IMR-90 (cell line): ENCODE data around the gene STIM1. TPM values are rescaled to one million over a fixed set of nuclear protein-coding genes. Genes with fewer than 3 reads are reported as not detected.

ENCODE experiments used
- ATAC-seq: fragments of 200-7000 bp; cut with Tn5 transposase; 2 replicates; pipeline ENCODE4 v1.9.1; 2020; ENCODE audit warnings: low read depth, mild to moderate bottlenecking, moderate library complexity
- BruUV-seq: library from RNA; stranded (reverse); fragments of 400-500 nt; replicated peaks from 2 replicates; lab custom pipeline; 2021; lab: Mats Ljungman, UMichigan
- CTCF ChIA-PET: fragments of 300-600 bp; formaldehyde crosslinking; extraction: SDS; loops from one replicate; lab custom pipeline; 2021; ENCODE audit warnings: antibody characterized with exemption; lab: Yijun Ruan, JAX
- POLR2A ChIA-PET: fragments of 300-600 bp; sonication (Branson Sonifier 250); formaldehyde crosslinking; loops from one replicate; lab custom pipeline; 2022; ENCODE audit warnings: antibody characterized with exemption; ENCODE audit not compliant: unreplicated experiment; lab: Charles Lee
- DNase-seq: peaks from one replicate; pipeline ENCODE4 v3.0.0; 2013
- H2AFZ ChIP-seq: replicated peaks from 2 replicates; pipeline ENCODE3; 2013; ENCODE audit warnings: low read length, mild to moderate bottlenecking; ENCODE audit not compliant: poor library complexity
- H2AK5ac ChIP-seq: 2 replicates; pipeline ENCODE4 v1.6.1; 2013; ENCODE audit warnings: low read depth, low read length, inconsistent platforms
- H2AK9ac ChIP-seq: replicated peaks from 2 replicates; pipeline ENCODE3; 2013; ENCODE audit warnings: mild to moderate bottlenecking, low read depth, low read length, moderate library complexity; ENCODE audit not compliant: poor library complexity
- H2BK120ac ChIP-seq: 2 replicates; pipeline ENCODE4 v1.6.1; 2013; ENCODE audit warnings: low read depth, low read length, inconsistent platforms
- H2BK15ac ChIP-seq: 3 replicates; pipeline ENCODE4 v1.6.1; 2013; ENCODE audit warnings: low read depth, low read length, inconsistent platforms
- H2BK20ac ChIP-seq: 2 replicates; pipeline ENCODE4 v1.6.1; 2013; ENCODE audit warnings: low read depth, mild to moderate bottlenecking, inconsistent platforms, low read length, moderate library complexity
- H2BK5ac ChIP-seq: 2 replicates; pipeline ENCODE4 v1.6.1; 2013; ENCODE audit warnings: mild to moderate bottlenecking, low read depth, low read length, inconsistent platforms; ENCODE audit not compliant: poor library complexity, severe bottlenecking
- H3K14ac ChIP-seq: replicated peaks from 2 replicates; pipeline ENCODE4 v1.6.1; 2013; ENCODE audit warnings: low read depth, low read length, inconsistent platforms
- H3K18ac ChIP-seq: 2 replicates; pipeline ENCODE4 v1.6.1; 2013; ENCODE audit warnings: low read depth, low read length, control low read depth
- H3K23ac ChIP-seq: 2 replicates; pipeline ENCODE4 v1.6.1; 2013; ENCODE audit warnings: low read depth, low read length, inconsistent platforms
- H3K27ac ChIP-seq: 2 replicates; pipeline ENCODE4 v1.5.1; 2013; ENCODE audit warnings: mild to moderate bottlenecking, control low read depth, low read length; ENCODE audit not compliant: insufficient read depth
- H3K27me3 ChIP-seq: 2 replicates; pipeline ENCODE4 v1.6.1; 2013; ENCODE audit warnings: low read length; ENCODE audit not compliant: control insufficient read depth, insufficient read depth
- H3K36me3 ChIP-seq: 2 replicates; pipeline ENCODE4 v1.6.1; 2013; ENCODE audit warnings: low read length, mixed read lengths; ENCODE audit not compliant: control insufficient read depth, insufficient read depth
- H3K4ac ChIP-seq: 2 replicates; pipeline ENCODE4 v1.6.1; 2013; ENCODE audit warnings: low read depth, low read length, inconsistent platforms
- H3K4me1 ChIP-seq: 2 replicates; pipeline ENCODE4 v1.6.1; 2013; ENCODE audit warnings: low read length, mixed read lengths; ENCODE audit not compliant: control insufficient read depth, insufficient read depth
- H3K4me2 ChIP-seq: 2 replicates; pipeline ENCODE4 v1.6.1; 2013; ENCODE audit warnings: low read depth, mild to moderate bottlenecking, control low read depth, low read length, moderate library complexity
- H3K4me3 ChIP-seq: 2 replicates; pipeline ENCODE4 v1.5.1; 2013; ENCODE audit warnings: low read depth, mild to moderate bottlenecking, control low read depth, low read length, moderate library complexity; ENCODE audit not compliant: insufficient read depth
- H3K56ac ChIP-seq: 2 replicates; pipeline ENCODE4 v1.6.1; 2013; ENCODE audit warnings: low read length, inconsistent platforms; ENCODE audit not compliant: insufficient read depth; ENCODE audit errors: extremely low read depth
- H3K79me1 ChIP-seq, 2 experiments: 2 replicates each; pipeline ENCODE4 v1.6.1; 2013; ENCODE audit warnings: low read length in 2 of 2, inconsistent platforms in 1 of 2, low read depth in 1 of 2
- H3K9ac ChIP-seq: 2 replicates; pipeline ENCODE4 v1.6.1; 2013; ENCODE audit warnings: low read depth, low read length, control low read depth
- H3K9me1 ChIP-seq: 2 replicates; pipeline ENCODE4 v1.6.1; 2013; ENCODE audit warnings: low read length, inconsistent platforms; ENCODE audit not compliant: insufficient read depth
- H3K9me3 ChIP-seq: 2 replicates; pipeline ENCODE4 v1.6.1; 2013; ENCODE audit warnings: low read length; ENCODE audit not compliant: control insufficient read depth, insufficient read depth
- H4K20me1 ChIP-seq: 2 replicates; pipeline ENCODE4 v1.6.1; 2013; ENCODE audit warnings: low read length, inconsistent platforms; ENCODE audit not compliant: insufficient read depth
- H4K5ac ChIP-seq: 2 replicates; pipeline ENCODE4 v1.6.1; 2013; ENCODE audit warnings: mild to moderate bottlenecking, low read depth, low read length, control low read depth
- H4K8ac ChIP-seq, 2 experiments: 2 replicates each; pipeline ENCODE4 v1.6.1; 2013; ENCODE audit warnings: low read depth in 2 of 2, low read length in 2 of 2, control low read depth in 1 of 2, inconsistent platforms in 1 of 2
- H4K91ac ChIP-seq: 2 replicates; pipeline ENCODE4 v1.6.1; 2013; ENCODE audit warnings: low read depth, low read length, inconsistent platforms; ENCODE audit not compliant: insufficient read depth
- CEBPB ChIP-seq: IDR thresholded peaks from 2 replicates; pipeline ENCODE4 v1.6.1; 2012; ENCODE audit warnings: low read depth, low read length, improper control_type of control experiment
- CTCF ChIP-seq: conservative IDR thresholded peaks from 2 replicates; pipeline ENCODE4 v1.5.1; 2012; ENCODE audit warnings: mild to moderate bottlenecking, low read depth, low read length, improper control_type of control experiment
- SMC3 ChIP-seq: fragments of 150-350 bp; IDR thresholded peaks from 2 replicates; pipeline ENCODE4 v1.6.1; 2016; ENCODE audit warnings: low read depth, mild to moderate bottlenecking, antibody characterized with exemption, low read length, moderate library complexity
- USF2 ChIP-seq: fragments of 150-350 bp; IDR thresholded peaks from 2 replicates; pipeline ENCODE4 v1.6.1; 2017; ENCODE audit warnings: mild to moderate bottlenecking, antibody characterized with exemption, low read length, low read depth
- dilution Hi-C: fragments of 300-500 bp; cut with HindIII; formaldehyde crosslinking; loops from one replicate; pipeline ENCODE4 v1.14.3; 2018; ENCODE audit warnings: low sequenced_read_pairs; ENCODE audit not compliant: unreplicated experiment
- in situ Hi-C: fragments of 300-500 bp; cut with MboI; formaldehyde crosslinking; loops from 3 replicates; pipeline ENCODE4 v1.14.3; 2019; ENCODE audit warnings: low sequenced_read_pairs, inconsistent platforms, mixed read lengths
- intact Hi-C: fragments of 100-400 bp; cut with micrococcal nuclease; formaldehyde crosslinking; loops from 2 replicates; pipeline ENCODE4 v1.10.0; 2022
- polyA plus RNA-seq, 3 experiments: library from polyadenylated mRNA; depleted of rRNA; stranded (reverse); fragments of >200 nt; gene quantifications; 2 replicates each; pipeline ENCODE4 v1.2.3, GENCODE V29; 2012; ENCODE audit warnings: low replicate concordance in 1 of 3
- total RNA-seq: library from RNA; depleted of rRNA; stranded (reverse); fragments of >200 nt; gene quantifications from 2 replicates; pipeline ENCODE4 v1.2.3, GENCODE V29; 2012

Gene STIM1
- total and polyA plus RNA-seq, 2 of the 4 experiments (the other 2 are of a cell fraction): 17.9 to 23.0 TPM

GRCh38 chr11:3959903-3960265 lies 104.4 kb downstream of the STIM1 start:
- H2BK120ac ChIP-seq: no peak overlapping the region; the same call in 1 of the 2 replicates
- H2AFZ ChIP-seq: no peak overlapping the region
- H2AK9ac ChIP-seq: no peak overlapping the region
- peaks cover 10 to 16% of the 10 kb centered on the region in 2 experiments; a peak in 3 of 4 replicates for H3K79me1 ChIP-seq
- DNase-seq (peak; percentile 25), ATAC-seq (no peak)
- no peak overlapping the region for H3K23ac ChIP-seq
- no peak overlapping the region for H3K4me2 ChIP-seq
- no peak overlapping the region for H3K18ac ChIP-seq
- intact Hi-C loops: loop anchor here (5.0 kb wide), 1 partner anchor 53 kb away; no protein-coding TSS in a partner anchor
- no peak overlapping the region for H3K14ac ChIP-seq
- no TSS peak for BruUV-seq
- H3K4ac ChIP-seq: no peak overlapping the region
- in situ Hi-C loops: no loop called here
- CTCF ChIA-PET: interaction anchor here (1.3 to 1.4 kb wide), 2 partner anchors 20 to 105 kb away, joined by 5 to 8 read pairs; no protein-coding TSS in a partner anchor
- TF ChIP-seq USF2 (no peak), SMC3 (no peak), CEBPB (peak; percentile 37; the same call in 1 of the 2 replicates), CTCF (no peak)
- H3K56ac ChIP-seq: no peak overlapping the region
- no peak overlapping the region for H4K91ac ChIP-seq
- H3K36me3 ChIP-seq: no peaks in the 10 kb centered on the region
- H2BK15ac ChIP-seq: no peak overlapping the region
- no peak overlapping the region for H2BK20ac ChIP-seq
- POLR2A ChIA-PET: no interaction called here
- no peaks in the 10 kb centered on the region for H4K20me1 ChIP-seq
- no peaks in the 10 kb centered on the region for H3K9me3 ChIP-seq
- no peak overlapping the region for H3K27ac ChIP-seq
- H4K5ac ChIP-seq: no peak overlapping the region
- H3K9ac ChIP-seq: no peak overlapping the region
- no peak overlapping the region for H4K8ac ChIP-seq
- peaks cover 5% of the 10 kb centered on the region; the same call in 1 of the 2 replicates for H3K9me1 ChIP-seq
- no peaks in the 10 kb centered on the region for H3K27me3 ChIP-seq
- dilution Hi-C loops: no loop called here
- no peaks in the 10 kb centered on the region; the same call in 1 of the 2 replicates for H3K4me1 ChIP-seq
- H3K4me3 ChIP-seq: no peak overlapping the region
- no peak overlapping the region for H2AK5ac ChIP-seq
- H2BK5ac ChIP-seq: no peak overlapping the region
